GM20431 (cell line): ENCODE data around the gene TBX21.
"Not testable (repeated sequence)": the region's sequence is repeated elsewhere in the genome, so short reads cannot be mapped to it uniquely, and the experiment has no call there.

ENCODE experiments used
- in situ Hi-C: fragments of 300-500 bp; cut with MseI, MboI; formaldehyde crosslinking; loops from one replicate; pipeline ENCODE4 v1.15.0; 2020; ENCODE audit warnings: low sequenced_read_pairs; ENCODE audit not compliant: unreplicated experiment

The TBX21 gene

DNA sequence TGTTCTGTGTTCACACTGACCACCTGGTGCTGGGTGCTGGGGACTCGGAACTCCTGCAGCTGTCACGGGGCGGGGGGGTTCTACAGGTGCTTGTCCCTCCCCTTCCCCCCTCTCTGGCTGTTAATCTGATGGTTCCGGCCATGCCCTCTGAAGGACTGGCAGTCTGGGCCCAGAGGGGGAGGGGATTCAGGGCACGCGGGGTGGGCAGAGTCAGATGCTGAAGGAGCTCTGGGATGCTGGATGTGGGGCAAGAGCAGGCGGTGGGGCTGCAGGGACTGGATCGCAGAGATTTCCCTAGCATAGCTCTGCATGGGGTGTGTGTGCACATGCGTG lies 5.4 kb upstream of the TBX21 start:
- in situ Hi-C loops = no loop called here

DNA sequence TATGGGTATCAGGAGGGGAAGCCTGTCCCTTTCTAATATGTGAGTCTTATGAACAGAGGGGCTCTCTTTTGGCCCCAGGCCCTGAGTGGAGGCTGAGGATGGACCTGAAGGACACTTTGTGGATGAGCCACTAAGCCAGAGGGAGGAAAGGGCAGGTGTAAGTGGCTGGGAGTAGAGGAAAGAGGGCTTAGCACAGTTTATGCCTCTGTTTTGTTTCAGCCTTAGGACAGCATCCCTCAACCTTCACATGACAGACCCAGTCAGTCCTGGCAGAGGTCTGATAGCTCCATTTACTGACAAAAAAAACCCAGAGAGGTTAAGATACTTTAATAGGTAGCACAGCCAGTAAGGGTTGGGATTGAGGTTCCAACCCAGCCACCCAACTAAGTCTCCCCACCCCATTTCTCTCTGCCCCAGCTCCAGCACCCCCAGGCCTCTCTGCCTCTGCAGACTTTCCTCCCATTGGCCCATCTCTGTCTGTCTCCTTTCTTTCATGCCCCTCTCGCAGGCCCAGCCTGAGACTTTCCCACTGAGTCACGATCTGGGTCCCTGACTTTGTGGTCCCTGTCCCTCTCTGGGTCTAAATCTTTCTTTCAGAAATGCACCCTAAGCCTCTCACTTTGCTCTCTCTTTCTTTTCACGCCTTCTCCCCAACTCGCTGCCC lies 4.7 kb upstream of the TBX21 start:
- in situ Hi-C loops = no loop called here

DNA sequence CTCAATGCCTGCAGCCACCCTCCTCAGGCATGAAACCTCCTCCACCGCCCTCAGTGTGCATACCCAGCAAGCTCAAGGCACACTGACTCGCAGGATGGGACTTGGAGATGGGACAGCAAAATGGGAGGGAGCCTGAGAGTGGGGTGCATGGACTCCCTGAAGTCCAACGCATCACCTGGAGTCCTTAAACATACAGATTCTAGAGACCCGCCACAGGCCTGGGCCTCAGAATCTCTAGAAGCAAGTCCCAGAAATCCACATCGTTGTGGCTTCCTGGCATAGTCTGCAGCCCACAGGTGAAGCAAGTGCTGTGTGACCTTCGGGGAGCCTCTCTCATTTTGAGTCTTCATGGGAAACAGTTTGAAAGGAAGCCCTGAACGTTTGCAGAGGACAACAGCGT lies 3.6 kb upstream of the TBX21 start:
- in situ Hi-C loops = no loop called here

DNA sequence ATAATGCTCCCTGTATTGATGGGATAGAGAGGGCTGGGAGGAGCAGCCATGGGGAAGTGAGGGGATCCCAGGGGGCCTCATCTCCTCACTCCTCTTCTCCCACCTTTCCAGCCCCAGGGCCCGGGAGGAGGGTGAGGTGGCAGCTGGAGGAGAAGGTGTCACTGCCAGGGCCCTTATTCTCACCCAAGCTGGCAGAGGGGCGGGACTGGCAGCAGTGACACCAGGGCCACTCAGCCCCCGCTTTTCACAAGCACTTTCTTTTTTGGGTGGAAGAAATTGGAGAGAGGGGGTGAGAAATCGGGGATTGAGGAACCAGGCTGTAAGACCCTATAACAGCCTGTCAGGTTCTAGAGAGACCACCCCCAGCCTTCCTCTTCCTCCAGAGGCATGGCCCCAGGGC lies 2.4 kb upstream of the TBX21 start:
- in situ Hi-C loops = no loop called here

DNA sequence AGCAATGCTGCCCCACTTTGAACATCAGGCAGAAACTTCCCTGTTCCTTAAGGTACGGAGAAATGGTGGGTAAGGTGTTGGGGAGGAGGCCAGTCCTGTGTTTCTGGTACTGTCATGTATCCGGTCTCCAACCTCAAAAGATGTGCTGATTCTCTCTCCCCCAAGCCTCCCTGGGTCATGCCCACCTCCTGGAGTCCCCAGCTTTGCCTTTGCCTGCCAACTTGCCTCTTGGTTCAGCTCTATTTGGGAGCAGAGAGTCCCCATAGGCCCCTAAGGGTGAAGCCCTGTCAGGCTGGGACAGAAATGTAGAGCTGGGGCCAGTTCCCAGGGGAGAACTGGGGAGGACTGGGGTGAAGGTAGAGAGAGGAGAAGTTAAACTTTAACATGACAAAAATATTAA lies 1.6 kb upstream of the TBX21 start:
- in situ Hi-C loops = no loop called here

DNA sequence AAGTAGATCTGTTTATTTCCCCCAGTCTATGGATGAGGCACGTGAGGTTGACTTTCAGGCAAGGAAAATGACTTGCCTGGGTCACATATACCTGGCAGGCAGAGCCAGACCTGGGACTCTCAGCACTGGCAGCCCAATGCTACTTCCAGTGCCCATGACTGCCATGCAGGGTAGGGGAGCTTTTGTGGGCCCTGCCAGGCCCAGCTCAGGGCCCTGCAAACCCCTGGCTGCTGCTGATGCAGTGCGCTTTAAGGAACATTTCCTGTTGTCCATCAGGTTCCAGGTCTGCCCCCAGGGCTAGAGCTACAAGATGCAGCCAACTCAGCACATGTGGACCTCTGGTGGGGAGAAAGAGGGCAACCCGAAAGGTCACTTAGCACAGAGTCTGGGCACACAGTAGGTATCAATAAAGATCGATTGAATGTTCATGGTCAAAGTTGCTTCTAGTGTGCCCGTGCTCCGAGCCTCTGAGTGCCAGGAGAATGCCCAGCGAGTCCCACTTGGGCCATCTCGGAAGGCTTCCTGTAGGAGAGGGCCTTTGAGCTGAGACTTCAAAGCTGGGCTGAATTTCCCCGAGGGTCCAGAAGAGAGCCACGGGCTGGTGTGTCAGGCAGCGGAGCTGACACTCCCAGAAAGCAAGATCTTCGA lies 513 bp upstream of the TBX21 start:
- in situ Hi-C loops = no loop called here

DNA sequence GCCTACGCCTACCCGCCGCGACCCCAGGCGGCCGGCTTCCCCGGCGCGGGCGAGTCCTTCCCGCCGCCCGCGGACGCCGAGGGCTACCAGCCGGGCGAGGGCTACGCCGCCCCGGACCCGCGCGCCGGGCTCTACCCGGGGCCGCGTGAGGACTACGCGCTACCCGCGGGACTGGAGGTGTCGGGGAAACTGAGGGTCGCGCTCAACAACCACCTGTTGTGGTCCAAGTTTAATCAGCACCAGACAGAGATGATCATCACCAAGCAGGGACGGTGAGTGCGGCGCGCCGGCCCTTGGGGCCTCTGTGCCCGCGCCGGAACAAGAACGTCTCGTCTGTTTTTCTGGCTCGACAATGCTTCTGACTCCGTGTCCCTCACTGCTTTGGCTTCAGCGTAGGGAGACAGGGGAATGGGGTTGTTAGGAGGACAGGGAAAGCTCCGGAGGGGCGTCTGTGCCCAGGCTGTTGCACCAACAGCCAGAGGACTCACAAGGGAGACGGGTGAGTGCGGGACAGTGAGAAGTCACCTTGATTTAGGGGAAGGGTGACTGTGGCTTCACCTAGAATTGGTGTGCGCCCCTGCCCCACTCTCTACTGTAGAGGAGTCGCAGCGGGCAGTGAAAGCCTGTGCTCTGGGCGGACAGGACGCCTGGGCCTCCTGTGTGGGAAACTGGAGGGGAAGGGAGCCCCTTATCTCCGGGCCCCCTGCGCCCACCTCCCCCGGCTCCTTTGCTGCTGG lies 806 bp downstream of the TBX21 start:
- in situ Hi-C loops = no loop called here

DNA sequence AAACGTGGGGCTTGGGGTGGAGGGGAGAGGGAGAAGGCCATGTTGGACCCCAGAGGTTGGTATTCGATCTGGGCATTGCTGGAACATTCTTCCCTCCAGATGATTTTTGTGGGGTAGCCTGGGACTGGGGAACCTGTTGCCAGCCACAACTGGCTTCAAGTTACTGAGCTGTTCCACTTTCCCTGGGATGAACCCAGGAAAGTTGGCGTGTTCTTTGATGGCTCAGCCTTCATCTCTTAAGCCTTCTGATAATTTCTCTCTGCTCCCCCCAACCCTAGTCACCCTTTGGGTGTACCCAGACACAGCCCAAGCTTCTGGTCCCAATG lies 2.1 kb downstream of the TBX21 start:
- in situ Hi-C loops = no loop called here

DNA sequence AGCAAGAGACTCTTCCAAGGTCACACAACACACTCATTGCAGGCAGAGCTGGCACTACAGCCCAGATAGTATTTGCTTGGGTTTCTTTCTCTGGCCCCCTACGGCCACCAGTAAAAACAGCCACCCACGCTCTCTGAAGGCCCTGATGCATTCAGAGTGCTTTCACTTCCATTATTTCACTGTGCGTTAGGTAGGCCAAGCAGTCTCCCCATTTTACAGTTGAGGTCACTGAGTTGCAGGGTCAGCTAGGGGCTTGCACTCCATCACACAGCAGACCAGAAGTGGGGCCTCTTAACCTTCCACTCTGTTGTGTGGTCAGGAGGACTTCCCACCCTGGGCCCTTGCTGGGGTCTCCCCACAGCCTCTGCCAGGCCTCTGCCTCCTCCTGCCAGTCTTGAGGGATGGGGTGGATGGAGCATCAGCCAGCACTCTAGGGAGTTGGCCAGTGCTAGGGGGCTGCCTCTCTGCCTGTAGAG lies 2.5 kb downstream of the TBX21 start:
- in situ Hi-C loops = no loop called here

DNA sequence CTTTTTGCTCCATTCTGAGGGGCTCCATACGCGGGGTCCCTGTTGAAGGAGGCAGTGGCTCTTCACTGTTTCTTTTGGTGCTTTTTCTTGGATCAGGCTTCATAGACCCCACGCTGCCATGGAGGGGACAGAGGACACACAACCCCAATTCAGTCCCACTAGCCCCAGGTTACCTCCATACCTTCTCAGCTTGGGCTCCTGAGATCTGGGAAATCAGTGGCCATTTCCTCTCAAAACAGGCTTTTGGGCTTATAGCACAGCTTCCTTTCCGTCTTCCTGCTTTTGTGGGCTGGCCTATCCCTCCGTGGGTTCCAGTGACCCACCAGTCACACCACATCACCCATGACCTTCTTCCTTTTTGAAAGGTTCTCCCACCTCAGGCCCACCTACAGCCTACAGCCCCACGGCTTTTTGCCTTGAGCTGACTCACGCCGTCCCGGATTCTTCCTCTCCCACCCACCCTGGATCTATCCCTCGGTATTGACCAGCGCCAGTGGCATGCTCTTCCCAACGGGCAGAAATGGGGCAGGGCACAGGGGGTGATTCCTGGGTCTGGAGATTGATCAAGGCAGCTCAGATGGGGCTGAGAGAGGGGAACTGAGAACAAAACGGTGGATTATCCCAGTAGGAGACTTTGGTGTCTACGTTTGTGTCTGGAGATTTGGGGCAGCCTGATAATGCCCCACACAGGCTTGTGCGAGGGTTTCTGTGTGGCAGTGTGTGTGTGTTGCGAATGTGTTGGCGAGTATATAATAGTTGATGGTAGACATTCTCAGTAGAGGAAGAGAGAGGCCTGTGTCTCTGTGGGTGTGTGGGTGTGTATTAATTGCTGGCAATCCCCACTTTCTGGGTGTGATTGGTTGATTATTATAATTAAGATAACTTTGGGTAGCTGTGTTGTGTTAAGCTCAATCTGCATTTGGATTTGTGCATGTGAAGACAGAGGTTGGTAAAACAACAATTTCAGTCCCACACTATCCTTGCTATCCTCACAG lies 3.8 kb downstream of the TBX21 start:
- in situ Hi-C loops = no loop called here

DNA sequence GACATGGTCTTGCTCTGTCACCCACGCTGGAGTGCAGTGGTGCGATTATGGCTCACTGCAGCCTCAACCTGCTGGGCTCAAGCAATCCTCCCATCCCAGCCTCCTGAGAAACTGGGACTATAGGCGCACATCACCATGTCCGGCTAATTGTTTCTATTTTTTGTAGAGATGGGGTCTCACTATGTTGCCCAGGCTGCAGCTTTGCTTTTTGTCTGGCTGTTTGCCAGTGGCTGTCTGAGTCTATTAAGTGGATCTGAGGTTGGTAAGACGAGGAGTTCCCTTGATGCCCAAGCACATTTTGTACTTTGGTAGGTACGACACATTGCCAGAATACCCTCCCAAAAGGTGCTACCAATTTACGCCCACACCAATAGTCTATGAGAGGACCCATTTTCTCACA lies 5.1 kb downstream of the TBX21 start:
- in situ Hi-C loops = no loop called here

DNA sequence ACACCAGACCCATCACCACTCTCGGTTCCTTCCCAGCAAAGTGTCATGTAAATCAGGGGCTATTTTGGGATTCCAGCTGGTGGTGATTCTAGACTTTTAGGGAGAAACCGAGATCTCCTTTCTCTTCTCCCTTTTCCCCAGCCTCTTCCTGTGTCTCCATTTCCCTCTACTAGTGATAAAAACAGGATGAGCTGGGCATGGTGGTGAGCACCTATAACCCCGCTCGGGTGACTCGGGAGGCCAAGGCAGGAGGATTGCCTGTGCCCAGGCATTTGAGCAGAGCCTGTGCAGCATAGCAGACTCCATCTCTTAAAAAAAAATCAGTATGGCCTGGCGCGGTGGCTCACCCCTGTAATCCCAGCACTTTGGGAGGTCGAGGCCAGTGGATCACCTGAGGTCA lies 6.1 kb downstream of the TBX21 start:
- in situ Hi-C loops = no loop called here

DNA sequence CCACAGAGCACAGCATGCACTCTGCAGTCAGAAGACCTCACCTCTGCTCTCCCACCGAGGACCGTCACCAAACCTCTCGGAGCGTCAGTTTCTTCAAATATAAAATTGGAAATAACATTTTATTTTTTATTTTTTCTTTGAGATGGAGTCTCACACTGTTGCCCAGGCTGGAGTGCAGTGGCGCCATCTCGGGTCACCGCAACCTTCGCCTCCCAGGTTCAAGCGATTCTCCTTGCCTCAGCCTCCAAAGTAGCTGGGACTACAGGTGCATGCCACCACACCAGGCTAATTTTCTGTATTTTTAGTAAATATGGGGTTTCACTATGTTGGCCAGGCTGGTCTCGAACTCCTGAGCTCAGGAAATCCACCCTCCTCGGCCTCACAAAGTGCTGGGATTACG lies 6.9 kb downstream of the TBX21 start:
- in situ Hi-C loops = not testable (repeated sequence)

DNA sequence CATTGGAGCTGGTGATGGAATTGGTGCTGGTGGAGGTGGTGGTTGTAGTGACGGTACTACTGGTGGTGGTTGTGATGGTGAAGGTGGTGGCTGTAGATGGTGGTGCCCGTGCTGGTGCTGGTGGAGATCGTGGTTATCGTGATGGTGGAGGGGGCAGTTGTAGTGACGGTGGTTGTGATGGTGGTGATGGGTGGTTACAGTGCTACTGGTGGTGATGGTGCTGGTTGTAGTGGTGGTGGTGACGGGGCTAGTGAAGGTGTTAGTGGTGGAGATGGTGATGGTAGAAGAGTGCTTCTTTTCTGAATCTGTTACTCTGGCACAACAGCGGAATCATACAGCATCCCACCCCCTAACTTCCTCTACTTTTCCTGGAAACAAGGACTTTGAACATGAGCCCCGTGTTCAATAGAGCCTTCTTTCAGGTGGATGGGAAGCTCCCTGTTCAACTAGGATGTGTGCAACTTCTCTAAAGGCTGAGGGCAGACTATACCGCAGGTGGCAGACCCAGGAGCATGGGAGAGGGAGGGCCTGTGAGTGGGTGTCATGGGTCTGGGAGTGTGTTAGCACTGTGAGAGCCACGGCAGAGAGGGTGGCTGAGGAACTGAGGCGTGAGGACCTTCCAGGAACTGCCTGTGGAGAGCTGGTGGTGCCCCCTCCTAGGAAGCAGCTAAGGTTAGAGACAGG lies 8.2 kb downstream of the TBX21 start:
- in situ Hi-C loops = no loop called here

DNA sequence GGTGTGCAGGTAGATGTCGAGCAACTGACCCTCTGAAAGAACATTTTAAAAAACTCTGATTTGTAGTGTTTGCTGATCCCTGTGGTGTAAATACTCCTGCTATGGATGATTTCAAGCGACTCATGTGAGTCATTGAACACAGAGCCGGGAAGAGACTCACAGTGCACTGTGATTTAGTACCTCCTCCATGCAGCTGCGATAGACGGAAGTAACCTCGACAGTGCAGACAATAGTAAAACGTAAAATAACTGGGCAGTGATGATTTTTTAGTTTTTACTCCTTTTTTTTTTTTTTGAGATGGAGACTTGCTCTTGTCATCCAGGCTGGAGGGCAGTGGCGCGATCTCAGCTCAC lies 8.7 kb downstream of the TBX21 start:
- in situ Hi-C loops = no loop called here

DNA sequence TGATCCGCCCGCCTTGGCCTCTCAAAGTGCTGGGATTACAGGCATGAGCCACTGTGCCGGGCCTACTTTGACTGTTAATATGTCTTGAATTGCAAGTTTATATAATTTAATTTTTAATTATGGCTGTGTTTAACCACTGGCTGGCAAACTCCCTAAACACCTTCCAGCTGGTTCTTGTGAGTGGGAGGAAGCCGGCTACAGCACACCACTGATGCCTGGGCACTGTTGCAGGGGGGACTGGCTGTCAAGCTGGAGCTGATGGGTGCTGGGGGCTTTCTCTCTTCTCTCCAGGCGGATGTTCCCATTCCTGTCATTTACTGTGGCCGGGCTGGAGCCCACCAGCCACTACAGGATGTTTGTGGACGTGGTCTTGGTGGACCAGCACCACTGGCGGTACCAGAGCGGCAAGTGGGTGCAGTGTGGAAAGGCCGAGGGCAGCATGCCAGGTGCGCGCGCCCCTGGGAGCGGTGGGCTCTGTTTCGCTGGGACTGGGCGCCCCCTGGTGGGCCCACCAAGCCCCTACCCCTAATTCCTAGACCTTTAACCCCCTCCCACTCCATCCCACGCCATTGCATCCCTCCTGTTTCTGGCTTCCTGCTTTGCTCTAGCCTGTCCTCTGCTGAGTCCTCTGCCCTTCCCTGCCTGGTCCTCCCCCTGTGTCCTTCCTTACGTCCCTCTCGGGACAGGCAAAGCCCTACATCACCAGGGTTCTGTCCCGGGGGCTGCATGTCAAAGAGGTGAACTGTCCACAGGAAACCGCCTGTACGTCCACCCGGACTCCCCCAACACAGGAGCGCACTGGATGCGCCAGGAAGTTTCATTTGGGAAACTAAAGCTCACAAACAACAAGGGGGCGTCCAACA lies 9.5 kb downstream of the TBX21 start:
- in situ Hi-C loops = no loop called here

DNA sequence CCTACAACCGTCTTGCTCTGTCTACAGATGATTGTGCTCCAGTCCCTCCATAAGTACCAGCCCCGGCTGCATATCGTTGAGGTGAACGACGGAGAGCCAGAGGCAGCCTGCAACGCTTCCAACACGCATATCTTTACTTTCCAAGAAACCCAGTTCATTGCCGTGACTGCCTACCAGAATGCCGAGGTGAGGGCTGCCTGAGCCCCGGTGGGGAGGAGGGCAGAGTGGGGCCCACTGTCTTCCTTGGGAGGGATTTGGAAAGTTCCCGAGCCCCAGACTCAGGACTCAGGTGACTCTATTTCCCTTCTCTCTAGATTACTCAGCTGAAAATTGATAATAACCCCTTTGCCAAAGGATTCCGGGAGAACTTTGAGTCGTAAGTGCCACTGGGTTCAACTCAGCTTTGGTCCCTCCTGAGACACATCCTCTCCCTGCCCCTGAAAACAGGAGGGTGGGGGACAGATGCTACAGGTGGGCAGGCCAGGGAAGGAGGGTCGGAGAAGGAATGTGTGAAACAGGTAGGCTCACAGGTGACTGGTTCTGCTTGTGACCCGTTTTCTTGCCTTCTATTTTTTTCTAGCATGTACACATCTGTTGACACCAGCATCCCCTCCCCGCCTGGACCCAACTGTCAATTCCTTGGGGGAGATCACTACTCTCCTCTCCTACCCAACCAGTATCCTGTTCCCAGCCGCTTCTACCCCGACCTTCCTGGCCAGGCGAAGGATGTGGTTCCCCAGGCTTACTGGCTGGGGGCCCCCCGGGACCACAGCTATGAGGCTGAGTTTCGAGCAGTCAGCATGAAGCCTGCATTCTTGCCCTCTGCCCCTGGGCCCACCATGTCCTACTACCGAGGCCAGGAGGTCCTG lies 11.4 kb downstream of the TBX21 start:
- in situ Hi-C loops = no loop called here

DNA sequence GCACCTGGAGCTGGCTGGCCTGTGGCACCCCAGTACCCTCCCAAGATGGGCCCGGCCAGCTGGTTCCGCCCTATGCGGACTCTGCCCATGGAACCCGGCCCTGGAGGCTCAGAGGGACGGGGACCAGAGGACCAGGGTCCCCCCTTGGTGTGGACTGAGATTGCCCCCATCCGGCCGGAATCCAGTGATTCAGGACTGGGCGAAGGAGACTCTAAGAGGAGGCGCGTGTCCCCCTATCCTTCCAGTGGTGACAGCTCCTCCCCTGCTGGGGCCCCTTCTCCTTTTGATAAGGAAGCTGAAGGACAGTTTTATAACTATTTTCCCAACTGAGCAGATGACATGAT lies 12.0 kb downstream of the TBX21 start:
- in situ Hi-C loops = no loop called here
